ENCODE data around the gene MBLAC1.

- no peak for TF ChIP-seq CTCF (IDR thresholded peaks at IDR 0.05 in 4 of 5, conservative IDR thresholded peaks at IDR 0.05 in 1 of 5)
- TF ChIP-seq POLR2A (IDR thresholded peaks at IDR 0.05), result no peak
These were observed at the start of gene MBLAC1 for GRCh38 chr7:100126931-100127865.
